GM19324 (cell line): ENCODE data around the gene CDCA7.
"Not testable (repeated sequence)": the region's sequence is repeated elsewhere in the genome, so short reads cannot be mapped to it uniquely, and the experiment has no call there.

Experiments
- ATAC-seq: cut with Tn5 transposase; IDR thresholded peaks from one replicate; pipeline ENCODE4 v1.9.1; 2021; ENCODE audit warnings: mild to moderate bottlenecking, moderate library complexity; ENCODE audit not compliant: unreplicated experiment, low FRiP score

Gene CDCA7

DNA sequence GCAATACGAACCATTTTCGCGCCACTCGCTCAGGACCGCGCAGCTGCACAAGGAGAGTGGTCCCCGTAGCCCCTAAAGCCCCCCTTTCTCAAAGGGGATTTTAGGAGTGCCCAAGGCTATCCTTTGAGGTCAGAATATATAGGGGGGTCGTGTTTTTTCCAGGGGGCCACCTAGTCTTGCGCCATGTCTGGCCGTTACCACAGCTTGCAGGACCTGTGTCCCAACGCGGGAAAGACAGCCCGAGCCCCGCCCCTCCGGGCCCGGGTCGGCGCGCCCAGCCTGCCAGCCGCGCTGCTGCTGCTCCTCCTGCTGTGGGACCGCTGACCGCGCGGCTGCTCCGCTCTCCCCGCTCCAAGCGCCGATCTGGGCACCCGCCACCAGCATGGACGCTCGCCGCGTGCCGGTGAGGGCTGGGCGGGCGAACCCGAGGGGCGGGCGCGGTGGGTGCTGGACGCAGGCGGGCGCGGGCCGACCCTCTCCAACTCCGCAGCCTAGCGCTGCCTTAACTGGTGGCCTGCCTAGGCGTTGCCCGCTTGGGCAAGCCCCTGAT, at the start of gene CDCA7:
Gene CDCA7 (plus strand): TSS at position 291 of the 550 bp plus-strand sequence. CDS start 92 bp downstream, at position 383.
- ATAC-seq = peak; percentile 40

GRCh38 chr2:173305303-173305702, 49.4 kb upstream of the CDCA7 start:
- no peak for ATAC-seq

GRCh38 chr2:173307293-173307692, 47.4 kb upstream of the CDCA7 start:
- ATAC-seq = no peak

DNA sequence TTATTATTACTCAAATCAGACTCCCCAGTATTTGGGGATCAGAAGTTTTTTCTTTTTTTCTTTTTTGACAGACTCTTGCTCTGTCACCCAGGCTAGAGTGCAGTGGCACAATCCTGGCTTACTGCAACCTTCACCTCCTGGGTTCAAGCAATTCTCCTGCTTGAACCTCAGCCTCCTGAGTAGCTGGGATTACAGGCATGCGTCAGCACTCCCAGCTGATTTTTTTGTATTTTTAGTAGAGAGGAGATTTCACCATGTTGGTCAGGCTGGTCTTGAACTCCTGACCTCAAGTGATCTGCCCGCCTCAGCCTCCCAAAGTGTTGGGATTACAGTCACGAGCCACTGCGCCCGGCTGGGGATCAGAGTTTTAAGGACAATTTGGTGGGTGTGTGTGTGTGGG, 45.3 kb upstream of the CDCA7 start:
- not testable (repeated sequence) for ATAC-seq

DNA sequence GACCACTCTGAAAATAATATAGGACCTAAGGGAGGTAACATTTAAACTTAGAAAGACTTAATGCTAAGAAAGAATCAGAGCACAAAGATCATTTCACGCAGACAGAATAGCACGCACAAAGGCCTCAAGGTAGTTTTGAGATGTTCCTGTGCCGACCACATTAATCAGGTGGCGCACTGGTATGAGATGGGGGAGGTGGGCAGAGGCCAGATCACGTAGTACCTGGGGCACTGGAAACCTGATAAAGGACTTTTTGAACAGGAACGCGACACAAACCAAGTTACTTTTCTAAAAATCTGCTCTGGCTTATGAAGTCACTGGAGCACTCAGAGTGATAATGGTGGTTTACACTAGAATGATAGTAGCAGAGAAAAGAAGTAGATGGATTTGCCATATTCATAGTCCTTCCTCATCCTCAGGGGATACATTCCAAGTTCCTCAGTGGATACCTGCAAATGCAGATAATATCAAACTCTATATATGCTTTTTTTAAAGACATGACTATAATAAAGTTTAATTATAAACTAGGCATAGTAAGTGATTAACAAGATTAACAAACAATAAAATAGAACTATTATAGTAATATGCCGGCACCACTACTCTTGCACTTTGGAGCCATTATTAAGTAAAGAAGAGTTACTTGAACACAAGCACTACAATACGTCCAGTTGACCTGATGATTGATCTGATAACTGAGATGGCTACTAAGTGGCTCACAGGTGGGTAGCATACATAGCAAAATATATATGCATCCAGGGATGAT, 42.6 kb upstream of the CDCA7 start:
- no peak for ATAC-seq

DNA sequence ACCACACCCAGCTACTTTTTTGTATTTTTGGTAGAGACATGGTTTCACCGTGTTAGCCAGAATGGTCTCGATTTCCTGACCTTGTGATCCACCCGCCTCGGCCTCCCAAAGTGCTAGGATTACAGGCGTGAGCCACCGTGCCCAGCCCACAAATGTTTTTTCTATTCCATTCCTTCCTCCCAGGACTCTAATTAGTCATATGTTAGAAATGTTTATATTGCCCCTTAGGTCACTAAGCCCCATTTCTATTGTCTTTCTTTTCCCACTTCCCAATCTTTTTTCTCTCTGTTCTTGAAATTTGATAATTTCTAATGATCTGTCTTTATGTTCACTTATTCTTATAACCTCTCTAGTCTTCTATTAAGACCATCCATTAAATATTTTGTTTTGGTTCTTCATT, 31.3 kb upstream of the CDCA7 start:
- ATAC-seq = no peak

GRCh38 chr2:173326806-173327205, 27.9 kb upstream of the CDCA7 start:
- no peak for ATAC-seq

GRCh38 chr2:173327421-173327820, 27.3 kb upstream of the CDCA7 start:
- no peak for ATAC-seq

DNA sequence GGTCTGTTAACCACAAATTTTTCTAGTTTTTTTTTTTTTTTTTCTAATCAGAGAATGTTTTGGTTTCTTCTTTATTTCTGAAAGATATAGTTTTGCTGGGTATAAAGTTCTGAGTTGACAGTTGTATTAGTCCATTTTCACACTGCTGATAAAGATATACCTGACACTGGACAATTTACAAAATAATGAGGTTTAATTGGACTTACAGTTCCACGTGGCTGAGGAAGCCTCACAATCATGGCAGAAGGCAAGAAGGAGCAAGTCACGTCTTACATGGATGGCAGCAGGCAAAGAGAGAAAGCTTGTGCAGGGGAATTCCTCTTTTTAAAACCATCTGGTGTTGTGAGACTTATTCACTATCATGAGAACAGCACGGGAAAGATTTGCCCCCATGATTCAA, 21.7 kb upstream of the CDCA7 start:
- ATAC-seq = not testable (repeated sequence)

DNA sequence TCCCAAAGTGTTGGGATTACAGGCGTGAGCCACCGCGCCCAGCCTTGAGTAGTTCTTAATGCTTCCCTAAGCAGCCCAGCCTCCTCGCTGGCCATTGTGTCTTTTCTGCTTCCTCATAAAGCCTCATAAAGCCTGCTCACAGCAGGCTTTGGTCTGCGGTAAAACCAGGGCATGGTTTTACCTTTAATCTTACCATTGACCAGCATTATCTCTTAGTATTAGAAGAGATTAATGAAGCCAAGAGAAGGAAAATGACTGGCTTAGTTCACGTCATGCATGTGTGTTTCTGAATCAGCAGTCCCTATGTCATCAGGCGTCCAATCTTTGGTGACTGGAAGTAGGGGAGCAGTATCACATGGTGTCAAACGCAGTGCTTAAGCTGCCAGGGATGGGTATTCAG, 14.9 kb upstream of the CDCA7 start:
- ATAC-seq = no peak

DNA sequence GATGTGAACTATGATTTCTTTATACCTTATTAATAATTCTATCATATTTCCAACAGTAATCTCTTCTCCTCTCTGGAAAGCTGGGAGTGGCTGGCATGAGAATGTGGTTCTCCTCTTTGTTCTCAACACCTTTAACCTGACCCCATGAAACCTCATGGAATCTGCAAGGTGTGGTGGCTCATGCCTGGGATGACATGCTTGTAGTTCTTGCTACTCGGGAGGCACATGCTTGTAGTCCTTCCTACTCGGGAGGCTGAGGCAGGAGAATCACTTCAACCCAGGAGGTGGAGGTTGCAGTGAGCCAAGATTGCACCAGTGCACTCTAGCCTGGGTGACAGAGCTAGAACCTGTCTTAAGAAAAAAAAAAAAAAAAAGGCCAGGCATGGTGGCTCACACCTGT, 10.8 kb upstream of the CDCA7 start:
- no peak for ATAC-seq

DNA sequence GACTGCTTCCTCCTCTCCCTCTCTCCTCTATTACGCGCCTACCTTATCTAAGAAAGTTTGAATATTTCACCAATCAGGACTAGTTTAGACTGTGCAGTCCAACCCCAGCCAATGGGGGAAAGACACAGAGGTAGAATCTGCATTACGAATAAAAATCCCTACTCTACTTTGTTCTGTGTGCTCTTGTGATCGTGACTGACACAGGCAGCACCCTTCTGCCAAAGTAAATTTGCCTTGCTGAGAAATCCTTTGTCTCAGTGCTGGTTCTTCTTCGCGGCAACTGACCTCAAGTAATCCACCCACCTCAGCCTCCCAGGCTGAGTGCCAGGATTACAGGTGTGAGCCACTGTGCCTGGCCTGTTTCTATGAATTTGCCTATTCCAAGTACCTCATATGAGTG, 8.6 kb upstream of the CDCA7 start:
- no peak for ATAC-seq

GRCh38 chr2:173347305-173348168, 7.1 kb upstream of the CDCA7 start:
- no peak for ATAC-seq

GRCh38 chr2:173349287-173349686, 5.4 kb upstream of the CDCA7 start:
- ATAC-seq = no peak

GRCh38 chr2:173350383-173350782, 4.3 kb upstream of the CDCA7 start:
- ATAC-seq = no peak

DNA sequence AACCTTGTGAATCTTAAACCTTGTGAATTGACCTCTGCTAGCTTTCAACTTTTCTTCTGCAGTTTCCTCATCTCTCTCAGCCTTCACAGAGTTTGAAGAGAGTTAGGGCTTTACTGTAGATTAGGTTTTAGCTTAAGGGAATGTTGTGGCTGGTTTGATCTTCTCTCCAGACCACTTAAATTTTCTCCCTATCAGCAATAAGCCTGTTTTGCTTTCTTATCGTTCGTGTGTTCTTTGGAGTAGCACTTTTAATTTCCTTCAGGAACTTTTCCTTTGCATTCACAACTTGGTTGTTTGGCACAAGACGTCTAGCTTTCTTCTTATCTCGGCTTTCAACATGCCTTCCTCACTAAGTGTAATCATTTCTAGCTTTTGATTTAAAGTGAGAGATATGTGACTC, 2.8 kb upstream of the CDCA7 start:
- no peak for ATAC-seq

GRCh38 chr2:173353556-173353955, 1.1 kb upstream of the CDCA7 start:
- no peak for ATAC-seq

GRCh38 chr2:173354073-173354581, 545 bp upstream of the CDCA7 start:
- peak; percentile 38 for ATAC-seq

DNA sequence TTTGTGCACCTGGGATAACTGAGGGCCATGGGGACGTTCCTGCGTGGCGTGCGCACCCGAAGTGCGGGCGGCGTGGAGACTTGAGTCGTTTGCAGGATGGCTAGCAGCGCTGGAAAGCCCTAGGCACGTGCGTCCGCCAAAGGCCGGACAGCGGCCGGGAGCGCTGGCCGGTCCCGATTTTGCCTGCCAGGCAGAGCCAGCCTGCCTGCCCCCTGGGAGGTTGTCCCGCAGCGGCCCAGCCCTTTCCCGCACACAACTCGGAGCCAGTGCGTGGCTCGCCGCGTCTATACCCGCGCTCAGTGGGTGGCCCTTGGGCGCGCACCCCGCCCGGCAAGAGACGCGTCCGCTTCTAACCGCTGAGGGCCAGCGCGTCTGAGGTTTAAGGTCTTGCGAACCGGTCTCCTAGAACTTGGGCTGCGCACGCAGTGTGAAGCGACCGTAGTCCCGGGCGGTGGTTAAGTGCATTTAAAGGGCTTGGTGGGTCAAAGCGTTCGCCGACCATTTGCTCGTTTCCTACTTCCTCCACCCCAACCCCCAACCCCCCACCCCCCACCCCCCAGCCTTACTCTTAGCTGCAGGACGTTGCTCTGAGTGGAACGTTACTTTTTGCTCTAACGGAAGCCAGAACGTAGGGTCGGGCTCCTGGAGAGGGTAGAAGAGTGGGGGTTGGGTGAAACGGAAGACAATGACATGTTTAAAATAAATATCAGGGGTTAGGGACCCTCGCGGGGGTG, 627 bp downstream of the CDCA7 start:
- peak; percentile 5 for ATAC-seq

DNA sequence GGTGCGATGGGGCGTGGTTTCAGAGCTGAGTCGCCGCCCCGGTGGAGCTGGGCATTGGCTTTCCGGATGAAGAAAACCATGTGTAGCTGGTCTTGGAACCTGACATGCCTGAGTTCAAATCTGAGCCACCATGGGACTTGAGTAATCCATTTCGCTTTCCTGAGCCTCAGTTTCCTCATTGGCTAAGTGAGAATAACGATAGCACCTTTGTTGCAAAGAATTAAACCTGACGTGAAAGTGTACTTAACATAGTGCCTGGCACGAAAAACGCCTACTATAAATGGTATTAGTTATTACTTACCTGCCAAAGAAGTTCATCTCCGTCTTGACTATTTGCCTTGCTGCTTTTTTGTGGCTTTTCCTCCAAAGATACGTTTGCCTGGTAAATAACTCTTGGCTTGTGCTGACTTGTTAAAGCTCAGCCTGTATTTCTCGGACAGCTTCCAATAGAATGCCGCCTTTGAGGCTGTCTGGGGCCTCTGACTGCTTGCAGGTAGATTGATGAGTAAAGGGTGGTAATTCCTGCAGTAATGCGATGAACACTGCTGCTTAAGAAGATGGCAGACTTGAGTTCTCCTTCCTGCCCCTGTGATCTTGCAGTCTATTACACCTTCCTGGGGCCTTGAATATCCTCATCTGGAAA, 1.3 kb downstream of the CDCA7 start:
- ATAC-seq = no peak
